Stimulated activated CD4-positive, alpha-beta T cell treated with anti-CD3 and anti-CD28 coated beads, Interleukin-15, amount 100 ng/mL, for 48 hours (primary cell): Measurements from ENCODE around the gene PSPH.

Source experiments
- DNase-seq, 2 donors: peaks; one replicate each; pipeline ENCODE4 v3.0.0-alpha.2; 2020; ENCODE audit warnings: low read depth in 2 of 2

Gene PSPH

DNA sequence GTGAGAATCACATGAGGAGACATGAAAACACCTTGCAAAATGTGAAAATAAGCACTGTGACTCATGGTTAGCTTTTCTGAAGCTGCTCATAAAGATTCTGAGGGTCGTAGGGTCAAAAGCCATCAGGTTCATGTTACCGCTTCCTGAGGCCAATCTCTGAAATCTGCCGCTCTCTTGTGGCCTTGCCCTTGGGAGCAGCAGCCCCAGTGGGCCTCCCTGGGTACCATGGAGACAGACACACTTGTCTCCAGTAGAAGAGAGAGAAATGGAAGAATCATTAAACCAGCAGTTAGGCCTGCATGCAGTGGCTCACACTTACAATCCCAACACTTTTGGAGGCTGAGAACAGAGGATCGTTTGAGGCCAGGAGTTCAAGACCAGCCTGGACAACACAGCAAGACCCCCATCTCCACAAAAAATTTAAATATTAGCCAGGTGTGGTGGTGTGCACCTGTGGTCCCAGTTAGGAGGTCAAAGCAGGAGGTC lies 44.0 kb downstream of the PSPH start:
- no peak for DNase-seq

DNA sequence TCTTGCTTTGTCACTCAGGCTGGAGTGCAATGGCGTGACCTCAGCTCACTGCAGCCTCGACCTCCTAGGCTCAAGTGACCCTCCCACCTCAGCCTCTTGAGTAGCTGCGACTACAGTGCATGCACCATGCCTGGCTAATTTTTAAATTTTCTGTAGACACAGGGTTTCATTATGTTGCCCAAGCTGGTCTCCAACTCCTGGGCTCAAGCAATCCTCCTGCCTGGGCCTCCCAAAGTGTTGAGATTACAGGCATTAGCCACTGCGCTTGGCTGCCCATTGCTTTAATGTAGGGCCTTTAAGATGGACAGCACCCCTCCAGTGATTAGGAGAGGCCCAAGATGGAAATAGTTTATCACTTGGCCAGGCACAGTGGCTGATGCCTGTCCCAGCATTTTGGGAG lies 47.5 kb downstream of the PSPH start:
- DNase-seq: no peak

DNA sequence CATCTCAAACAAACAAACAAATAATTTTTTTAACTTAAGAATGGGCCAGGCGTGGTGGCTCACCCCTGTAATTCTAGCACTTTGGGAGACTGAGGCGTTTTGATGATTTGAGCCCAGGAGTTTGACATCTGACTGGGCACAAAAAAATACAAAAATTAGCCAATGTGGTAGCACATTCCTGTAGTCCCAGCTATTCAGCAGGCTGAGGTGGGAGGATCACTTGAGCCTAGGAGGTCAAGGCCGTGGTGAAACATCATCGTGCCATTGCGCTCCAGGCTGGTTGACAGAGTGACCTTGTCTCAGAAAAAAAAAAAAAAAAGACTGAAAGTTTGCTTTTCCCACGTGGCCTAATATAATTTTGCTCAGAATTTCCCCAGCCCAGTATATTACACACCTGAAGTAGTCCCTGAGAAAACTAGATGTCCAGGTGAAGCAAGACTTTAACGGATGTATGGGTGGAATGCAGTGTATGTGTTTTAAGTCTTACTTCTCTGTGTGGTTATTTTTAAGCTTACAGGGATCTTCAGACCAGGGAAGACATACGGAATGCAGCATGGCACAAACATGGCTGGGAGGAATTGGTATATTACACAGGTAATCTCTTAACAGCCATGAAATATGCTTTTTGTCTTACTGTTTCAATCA lies 54.3 kb downstream of the PSPH start:
- DNase-seq: no peak

DNA sequence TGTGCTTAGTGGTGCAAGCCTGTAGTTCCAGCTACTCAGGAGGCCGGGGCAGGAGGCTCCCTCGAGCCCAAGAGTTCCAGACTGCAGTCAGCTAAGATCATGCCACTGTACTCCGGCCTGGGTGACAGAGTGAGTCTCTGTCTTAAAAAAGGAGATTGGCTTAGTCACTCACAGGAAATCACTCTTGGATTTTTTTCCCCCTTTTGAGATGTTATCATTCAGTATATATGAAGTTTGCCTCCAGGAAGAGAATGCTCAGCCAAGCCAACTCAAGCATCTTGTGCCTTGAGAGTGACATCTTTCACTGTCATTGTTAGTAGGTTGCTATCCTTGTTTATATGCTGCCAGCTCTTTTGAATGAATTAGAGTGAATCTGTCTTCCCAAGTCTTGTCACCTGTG lies 58.9 kb downstream of the PSPH start:
- DNase-seq: no peak

DNA sequence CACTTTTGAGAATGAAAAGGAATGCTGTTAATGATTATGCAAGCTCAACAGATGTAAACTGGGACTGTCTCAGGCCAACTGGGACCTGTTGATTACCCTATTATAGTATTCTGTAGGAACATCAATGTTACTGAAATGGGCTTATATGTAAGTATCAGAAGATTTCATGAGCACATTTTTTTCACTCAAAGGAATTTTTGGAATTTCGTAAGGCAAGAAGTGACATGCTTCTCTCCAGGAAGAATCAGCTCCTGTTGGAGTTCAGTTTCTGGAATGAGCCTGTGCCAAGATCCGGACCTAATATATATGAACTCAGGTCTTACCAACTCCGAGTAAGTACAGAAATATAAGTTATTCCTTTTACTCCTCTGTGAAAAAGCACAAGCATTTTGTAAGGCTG lies 67.7 kb downstream of the PSPH start:
- DNase-seq: no peak

DNA sequence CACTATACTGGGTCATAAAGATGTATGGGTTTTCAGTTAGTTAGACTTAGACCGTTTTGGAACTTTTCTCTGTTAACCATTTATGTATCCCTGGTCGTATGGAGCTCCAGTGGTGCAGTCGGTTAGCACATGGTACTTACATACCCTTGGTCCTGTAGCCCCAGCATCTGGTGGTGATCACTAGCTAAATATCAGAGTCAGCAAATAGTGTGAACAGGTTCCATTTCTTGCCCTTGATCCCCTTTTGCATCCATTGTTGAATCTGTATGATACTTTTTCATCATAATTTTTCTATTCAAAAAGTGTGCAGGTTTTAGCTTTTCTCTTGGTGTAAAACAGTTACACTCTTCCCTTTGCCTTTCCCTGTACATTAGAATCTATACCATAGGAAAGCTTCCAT lies 71.0 kb downstream of the PSPH start:
- DNase-seq: no peak

DNA sequence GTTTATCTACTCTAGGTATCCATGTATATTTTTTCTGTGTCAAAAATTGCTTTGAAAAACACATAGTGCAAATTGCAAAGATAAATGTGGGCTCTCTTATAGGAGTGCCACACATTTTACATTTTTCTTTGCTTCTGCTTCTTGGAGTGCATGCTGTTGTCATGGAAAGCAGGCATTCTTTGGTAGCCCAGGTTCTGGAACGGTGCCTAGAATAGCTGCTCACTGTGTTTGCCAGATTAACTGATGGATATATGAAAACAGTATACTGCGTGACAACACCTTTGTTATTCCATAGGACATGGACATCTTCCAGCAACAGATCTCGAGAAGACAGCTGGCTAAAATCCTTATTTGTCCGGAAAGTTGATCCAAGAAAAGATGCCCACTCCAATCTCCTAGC lies 73.4 kb downstream of the PSPH start:
- no peak for DNase-seq

DNA sequence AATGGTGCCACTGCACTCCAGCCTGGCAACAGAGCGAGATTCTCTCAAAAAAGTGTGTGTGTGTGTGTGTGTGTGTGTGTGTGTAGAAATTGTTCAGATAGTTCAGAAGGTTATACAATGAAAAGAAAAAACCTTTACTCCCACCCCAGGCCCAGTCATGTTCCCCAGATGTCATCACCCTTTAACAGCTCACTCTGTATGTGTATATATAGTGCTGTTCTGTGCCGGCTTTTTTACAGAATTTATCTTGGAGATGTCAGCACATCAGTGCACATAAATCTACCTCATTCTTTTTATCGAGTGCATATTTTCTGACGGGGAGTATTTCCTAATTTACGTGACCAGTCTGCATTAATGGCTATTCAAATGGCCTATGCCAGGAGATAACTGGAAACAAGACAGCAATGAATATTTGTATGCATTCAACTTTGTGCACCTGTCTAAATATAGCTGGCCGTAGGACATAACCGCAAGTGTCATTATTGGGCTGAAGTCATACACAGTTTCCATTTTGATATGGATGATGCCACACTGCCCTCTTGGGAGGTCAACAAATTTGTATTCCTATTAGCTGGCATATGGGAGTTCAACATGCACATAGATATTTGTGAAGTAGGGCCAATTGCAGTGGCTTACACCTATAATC lies 75.1 kb downstream of the PSPH start:
- DNase-seq: no peak

DNA sequence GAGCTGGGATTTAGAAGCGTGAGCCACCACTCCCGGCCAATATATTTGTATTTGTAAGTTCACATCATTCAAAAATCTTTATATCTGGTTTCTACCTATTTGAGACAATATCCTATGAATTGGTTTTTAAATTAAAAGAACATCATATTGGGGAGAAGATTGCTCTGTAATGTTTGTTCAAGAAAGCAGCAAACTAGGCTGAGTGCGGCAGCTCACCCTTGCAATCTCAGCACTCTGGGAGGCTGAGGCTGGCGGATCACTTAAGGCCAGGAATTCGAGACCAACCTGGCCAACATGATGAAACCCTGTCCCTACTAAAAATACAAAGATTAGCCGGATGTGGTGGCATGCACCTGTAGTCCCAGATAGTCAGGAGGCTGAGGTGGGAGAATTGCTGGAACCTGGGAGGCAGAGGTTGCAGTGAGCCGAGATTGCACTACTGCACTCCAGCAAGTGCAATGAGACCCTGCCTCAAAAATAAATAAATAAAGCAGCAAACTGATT lies 77.4 kb downstream of the PSPH start:
- DNase-seq: no peak

DNA sequence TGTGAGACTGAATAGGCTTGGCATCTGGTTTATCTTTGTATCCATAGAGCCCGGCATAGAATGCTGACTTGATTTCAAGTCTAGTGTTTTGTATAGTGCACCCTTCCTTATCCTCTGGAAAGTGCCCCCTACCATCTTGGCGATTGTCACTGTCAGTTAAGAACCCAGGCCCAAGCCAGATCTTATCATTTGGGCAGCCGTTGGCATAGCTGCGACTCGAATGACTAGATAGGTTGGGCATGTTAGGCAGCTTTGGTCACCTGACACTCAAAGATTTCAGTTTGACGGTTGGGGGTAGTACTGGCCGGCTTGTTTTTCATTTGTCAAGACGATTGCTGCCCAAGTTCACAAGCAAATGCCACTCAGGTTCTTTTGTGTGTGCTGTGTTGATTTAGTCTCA lies 80.3 kb downstream of the PSPH start:
- DNase-seq: no peak

DNA sequence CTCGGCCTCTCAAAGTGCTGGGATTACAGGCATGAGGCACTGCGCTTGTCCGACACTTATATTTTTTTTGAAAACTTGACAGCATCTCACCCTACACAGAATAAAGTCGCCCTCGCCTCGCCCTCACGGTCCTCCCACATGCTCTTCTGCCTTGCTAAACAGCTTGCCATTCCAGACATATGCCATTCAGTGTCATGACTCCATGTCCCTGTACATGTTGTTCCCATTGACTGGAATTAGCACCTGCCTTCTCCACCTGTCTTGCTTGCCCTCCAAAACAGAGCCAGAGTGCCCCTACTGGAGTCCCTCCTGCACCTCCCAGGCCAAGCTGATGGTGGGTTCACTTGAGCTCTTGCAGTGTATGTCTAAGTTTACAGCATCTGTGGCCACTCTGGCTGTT lies 80.7 kb downstream of the PSPH start:
- no peak for DNase-seq

DNA sequence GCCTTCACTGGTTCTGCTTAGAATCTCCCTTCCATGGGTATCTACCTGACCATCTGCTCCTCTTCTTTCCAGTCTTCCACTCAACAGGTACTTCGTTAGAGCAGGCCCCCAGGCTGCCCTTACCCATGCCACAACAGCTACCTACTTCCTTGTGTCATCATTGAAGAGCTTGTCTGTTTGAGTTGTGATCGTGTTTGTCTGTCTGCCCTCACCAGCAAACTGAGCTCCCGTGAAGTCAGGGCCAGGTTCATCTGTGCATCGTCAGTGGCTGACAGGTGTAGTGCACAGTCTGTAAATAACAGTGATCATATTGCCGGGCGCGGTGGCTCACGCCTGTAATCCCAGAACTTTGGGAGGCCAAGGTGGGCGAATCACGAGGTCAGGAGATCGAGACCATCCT lies 81.9 kb downstream of the PSPH start:
- DNase-seq: no peak

DNA sequence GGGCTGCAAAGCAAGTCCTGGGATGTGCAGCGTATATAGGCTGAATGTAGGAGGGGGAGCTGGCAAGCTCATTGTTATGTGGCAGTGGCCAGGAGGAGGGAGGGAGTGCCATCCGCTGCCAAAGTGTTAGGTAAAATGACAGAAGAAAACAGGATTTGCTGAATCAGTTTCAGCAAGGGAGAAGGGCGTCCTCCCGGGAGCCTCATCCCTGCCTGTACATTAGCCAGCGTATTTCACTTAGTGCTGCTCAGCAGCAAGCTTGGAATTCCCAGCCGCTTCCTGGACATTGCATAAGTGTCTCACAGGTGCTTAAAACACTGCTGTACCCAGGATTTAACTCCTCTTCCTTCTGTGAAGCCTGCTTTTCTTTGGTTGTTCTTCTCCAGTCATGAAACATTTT lies 84.4 kb downstream of the PSPH start:
- DNase-seq: no peak

DNA sequence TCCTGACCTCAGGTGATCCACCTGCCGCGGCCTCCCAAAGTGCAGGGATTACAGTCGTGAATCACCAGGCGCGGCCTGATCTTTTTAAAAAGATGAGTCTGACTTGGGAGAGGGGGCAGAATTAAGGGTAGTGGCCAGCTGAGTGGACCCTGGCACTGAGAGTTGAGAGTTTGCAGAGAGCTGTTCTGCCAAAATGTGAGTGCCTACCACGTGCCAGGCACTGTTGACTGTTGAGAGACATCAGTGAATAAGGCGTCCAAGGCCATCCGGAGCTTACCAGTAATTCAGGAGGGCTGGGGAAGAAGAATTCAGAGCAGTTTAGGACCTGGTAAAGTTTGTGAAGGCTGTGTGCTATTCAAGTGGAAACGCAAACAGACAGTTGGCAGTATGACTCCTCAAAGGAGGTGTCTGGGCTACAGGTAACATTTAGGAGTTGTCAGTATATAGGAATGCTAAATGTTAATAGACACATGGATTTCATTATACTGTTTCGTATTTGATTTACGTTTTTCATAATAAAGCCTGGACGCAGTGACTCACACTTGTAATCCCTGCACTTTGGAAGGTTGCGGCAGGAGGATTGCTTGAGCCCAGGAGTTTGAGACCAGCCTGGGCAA lies 85.3 kb downstream of the PSPH start:
- no peak for DNase-seq

DNA sequence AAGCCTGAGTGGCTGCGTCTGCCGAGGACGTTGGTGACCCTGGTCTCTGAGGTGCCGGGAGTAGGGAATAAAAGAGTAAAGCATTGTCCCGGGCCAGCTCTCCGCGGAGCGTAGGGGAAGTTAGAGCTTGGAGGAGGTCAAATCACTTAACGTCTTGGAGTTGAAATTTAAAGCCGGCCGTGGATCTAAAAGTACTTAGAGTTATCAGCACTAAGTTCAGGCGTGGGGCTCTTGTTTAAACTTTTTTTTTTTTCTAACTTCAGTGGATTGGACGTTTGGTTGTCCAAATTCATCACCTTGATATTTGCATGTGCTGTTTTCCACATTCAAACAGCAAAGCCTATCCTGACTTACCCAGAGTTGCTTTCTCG lies 86.2 kb downstream of the PSPH start:
- DNase-seq: peak in 1 of 2 donors; percentile 7

DNA sequence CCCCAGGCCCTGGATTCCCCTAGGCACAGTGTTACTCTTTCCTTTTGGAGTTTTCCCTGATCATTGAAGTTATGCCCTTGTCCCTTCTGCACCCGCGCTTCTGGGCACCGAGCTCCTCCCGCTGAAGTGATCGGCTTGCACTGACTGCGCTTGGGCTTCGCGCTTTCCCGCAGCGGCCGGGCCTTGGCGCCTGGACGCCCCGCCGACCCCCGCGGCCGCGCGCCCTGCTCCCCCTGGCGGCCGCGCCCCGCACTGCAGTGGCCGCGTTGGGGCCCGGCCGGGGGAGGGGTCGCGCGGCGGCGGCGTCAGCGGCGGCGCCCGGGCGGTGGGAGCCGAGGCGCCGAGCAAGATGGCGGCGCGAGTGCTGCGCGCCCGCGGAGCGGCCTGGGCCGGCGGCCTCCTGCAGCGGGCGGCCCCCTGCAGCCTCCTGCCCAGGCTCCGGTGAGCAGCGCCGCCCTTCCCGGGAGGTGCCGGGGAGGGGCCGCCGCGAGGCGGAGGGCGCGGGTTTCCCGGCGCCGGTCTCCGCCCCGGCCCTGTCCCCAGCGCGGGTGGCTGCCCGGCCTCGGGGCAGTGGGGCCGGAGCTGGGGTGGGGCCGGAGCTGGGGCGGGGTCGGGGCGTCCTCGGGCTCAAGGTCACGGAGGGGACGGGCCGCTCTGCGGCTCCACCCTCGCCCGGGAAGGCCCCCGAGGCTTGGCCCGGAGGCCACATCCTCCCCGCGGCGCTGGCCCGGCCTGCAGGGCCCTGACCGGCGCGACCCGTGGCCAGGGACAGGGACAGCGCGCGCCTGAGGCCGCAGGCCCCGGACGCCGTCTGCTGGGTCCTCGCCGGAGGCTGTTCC lies 86.8 kb downstream of the PSPH start, which contains the start of gene NIPSNAP2:
TSS of gene NIPSNAP2 (plus strand) at position 325 of the 839 bp plus-strand sequence. CDS start at position 350, 25 bp downstream.
- DNase-seq: peak; percentile 19 to 45

DNA sequence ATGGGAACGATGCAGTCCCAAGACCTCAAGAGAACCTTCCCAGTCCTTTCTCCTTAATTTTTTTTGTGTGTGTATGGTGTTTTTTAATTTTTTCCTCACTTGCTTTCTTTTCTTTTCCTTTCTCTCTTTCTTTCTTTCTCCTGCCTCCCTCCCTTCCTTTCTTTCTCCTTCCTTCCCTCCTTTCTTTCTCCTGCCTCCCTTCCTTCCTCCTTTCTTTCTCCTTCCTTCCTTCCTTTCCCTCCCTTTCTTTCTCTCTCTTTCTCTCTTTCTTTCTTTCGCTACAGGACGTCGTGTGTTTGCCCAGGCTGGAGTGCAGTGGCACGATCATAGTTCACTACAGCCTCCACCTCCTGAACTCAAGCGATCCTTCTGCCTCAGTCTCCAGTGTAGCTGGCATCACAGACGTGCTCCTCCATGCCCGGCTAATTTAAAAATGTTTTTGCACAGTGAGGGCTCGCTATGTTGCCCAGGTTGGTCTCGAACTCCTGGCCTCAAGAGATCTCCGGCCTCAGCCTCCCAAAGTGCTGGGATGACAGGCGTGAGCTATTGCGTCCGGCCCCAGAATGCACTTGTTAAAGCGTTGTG lies 87.6 kb downstream of the PSPH start:
- no peak for DNase-seq

DNA sequence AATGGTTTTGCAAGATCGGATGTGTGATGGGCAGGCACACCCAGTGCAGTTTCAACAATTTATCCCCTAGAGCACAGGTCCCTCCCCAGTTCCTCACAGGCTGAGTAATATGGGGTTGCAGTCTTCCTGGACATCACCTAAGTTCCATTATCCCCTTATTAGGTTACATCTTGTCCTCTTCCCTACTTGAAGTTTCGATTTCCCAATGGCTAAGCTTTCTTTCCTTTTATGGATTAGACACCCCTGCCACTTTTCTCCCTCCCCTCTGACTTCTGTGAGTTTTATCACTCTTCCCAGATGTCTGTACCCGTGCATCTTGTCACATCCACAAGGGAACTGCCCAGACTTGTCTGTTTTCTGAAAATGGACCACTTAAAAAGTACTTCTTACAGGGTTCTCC lies 89.2 kb downstream of the PSPH start:
- DNase-seq: no peak
